Ectodermal cell (in vitro differentiated cells): ENCODE data around the gene ULBP3.
"Not testable (repeated sequence)": the region's sequence is repeated elsewhere in the genome, so short reads cannot be mapped to it uniquely, and the experiment has no call there.

Source experiments
- H3K27ac ChIP-seq: 2 replicates; pipeline ENCODE4 v1.7.0; 2013; ENCODE audit warnings: mild to moderate bottlenecking, low read depth, low read length; ENCODE audit not compliant: insufficient read depth, poor library complexity, severe bottlenecking
- H3K27me3 ChIP-seq: 2 replicates; pipeline ENCODE4 v1.7.0; 2013; ENCODE audit warnings: mild to moderate bottlenecking, low read length; ENCODE audit not compliant: insufficient read depth, control insufficient read depth, poor library complexity, severe bottlenecking
- H3K36me3 ChIP-seq: one replicate; pipeline ENCODE4 v1.7.0; 2013; ENCODE audit warnings: low read length; ENCODE audit not compliant: control insufficient read depth, insufficient read depth
- H3K4me1 ChIP-seq: one replicate; pipeline ENCODE4 v1.7.0; 2013; ENCODE audit warnings: low read length; ENCODE audit not compliant: control insufficient read depth, insufficient read depth
- H3K4me3 ChIP-seq: 2 replicates; pipeline ENCODE4 v1.7.0; 2013; ENCODE audit warnings: low read depth, low read length, control low read depth; ENCODE audit not compliant: insufficient read depth
- H3K9me3 ChIP-seq: 2 replicates; pipeline ENCODE4 v1.7.0; 2013; ENCODE audit warnings: mild to moderate bottlenecking, low read length, moderate library complexity; ENCODE audit not compliant: control insufficient read depth
- WGBS, 2 experiments: methylation state at CpG; one replicate each; pipeline ENCODE4 v1.1.7; 2013; ENCODE audit warnings: missing lambda C conversion rate in 2 of 2; 5-methylcytosine and 5-hydroxymethylcytosine counted together

ULBP3 gene

DNA sequence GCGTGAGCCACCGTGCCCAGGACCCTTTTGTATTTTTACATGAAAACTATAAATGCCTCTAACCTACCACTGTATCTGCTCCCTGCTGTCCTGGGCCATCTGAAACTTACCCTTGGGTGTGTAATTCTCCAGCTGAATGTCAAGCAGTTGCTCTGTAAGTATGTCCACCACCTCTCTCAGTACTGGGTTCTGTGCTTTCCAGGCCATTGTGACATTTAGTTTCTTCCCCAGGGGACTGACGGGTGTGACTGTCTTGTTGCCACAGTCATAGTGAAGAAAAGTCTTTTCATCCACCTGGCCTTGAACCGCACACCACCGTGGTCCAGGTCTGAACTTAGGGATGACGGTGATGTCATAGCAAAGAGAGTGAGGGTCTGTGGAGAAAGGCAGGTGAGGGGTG lies 47.1 kb downstream of the ULBP3 start:
- not testable (repeated sequence) for H3K4me3 ChIP-seq, H3K9me3 ChIP-seq, H3K36me3 ChIP-seq, H3K4me1 ChIP-seq, H3K27ac ChIP-seq
- 90 to 94% methylated on average over 2 of the region's 6 CpGs for WGBS, 2 experiments
- peaks cover 41% of the 10 kb centered on the region for H3K27me3 ChIP-seq

DNA sequence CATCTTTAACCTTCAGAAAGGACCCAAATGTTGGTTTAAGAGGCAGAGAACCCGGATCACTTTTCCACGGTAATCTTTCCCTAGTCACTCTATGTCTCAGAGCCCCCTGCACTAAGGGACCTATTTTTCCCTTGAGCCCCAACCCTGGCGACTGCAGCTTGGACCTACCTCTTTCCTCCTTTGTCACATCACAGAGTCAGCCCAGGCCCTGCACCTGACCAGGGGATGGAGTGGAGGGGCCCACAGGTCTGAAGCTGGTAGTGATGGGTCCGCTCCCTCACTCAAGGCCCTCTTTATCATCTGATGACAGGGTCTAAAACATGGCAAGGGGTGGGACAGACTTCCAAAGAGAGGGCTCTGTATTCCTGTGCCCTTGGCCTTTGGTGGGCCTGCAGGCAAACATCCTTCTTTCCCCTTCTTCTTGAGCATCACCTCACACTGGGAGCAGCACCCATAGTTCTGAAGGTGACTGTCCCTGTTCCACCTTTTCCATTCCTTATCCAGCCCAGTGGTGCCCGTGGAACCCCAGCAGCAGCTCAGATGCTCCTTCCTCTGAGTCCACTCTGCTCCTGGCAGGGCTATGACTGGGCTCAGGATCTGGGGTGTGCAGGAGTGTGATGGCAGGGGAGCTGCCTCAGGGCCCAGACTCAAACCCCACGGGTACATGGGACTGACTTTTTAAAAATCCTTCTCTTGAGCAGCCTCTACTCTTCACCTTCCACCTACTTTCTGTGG lies 49.9 kb downstream of the ULBP3 start:
- no peak overlapping the region for H3K4me3 ChIP-seq
- 51 to 55% methylated on average over 6 of the region's 6 CpGs for WGBS, 2 experiments
- H3K27me3 ChIP-seq, result peaks cover 54% of the 10 kb centered on the region
- H3K9me3 ChIP-seq, result no peaks in the 10 kb centered on the region
- no peaks in the 10 kb centered on the region for H3K36me3 ChIP-seq
- no peak overlapping the region for H3K27ac ChIP-seq
- H3K4me1 ChIP-seq, result no peaks in the 10 kb centered on the region

DNA sequence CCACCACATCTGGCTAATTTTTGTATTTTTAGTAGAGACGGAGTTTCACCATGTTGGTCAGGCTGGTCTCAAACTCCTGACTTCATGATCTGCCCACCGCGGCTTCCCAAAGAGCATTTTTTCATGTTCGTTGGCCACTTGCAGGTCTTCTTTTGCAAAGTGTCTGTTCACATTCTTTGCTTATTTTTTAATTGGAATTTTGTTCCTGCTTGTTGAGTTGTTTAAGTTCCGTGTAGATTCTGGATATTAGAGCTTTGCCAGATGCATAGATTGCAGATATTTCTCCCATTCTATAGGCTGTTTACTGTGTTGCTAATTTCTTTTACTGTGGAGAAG lies 51.8 kb downstream of the ULBP3 start:
- peaks cover 73% of the 10 kb centered on the region for H3K27me3 ChIP-seq
- not testable (repeated sequence) for H3K27ac ChIP-seq, H3K4me1 ChIP-seq, H3K4me3 ChIP-seq, H3K9me3 ChIP-seq, H3K36me3 ChIP-seq
- WGBS, 2 experiments, result 13 to 14% methylated on average over 5 of the region's 5 CpGs

DNA sequence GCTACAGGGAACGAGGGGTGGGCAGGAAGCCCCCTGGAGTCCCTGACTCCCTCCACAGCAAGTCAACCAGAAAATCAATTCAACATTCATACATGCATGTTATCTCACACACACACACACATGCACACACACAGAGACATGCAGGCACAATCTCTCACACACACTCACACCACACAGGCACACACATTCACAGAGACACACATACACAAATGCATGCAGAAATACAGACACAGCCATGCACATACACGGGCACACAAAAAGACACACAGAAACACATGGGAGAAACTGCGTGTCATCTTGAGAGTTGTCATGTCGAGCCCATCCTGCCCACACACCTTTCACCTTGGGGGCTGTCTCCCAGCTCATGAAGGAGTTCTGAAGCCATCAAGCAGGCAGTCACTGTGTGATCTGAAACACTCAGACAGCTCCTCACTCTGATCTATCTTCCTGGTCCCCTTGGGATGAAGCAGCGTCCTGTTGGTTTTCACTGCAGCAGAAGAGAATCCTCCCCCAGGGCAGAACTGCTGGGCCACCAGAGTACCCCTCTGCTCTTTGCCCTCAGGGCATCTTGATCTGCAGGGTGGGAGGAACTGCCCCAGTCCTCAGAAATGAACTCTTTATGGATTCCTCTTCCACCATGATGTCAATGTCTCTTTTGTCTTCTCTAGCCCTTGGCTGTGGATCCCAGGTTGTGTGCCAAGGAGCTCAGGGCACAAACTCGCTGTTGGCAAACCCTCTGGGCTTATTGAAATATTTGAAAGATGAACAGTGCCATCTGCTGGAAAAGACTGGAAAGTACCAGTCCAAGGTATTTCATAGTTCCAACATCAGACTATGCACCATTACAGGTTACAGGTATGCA lies 52.4 kb downstream of the ULBP3 start:
- Histone ChIP-seq H3K36me3 (no peaks in the 10 kb centered on the region), H3K27ac (no peak overlapping the region), H3K4me3 (no peak overlapping the region), H3K4me1 (no peaks in the 10 kb centered on the region), H3K27me3 (peaks cover 79% of the 10 kb centered on the region), H3K9me3 (no peaks in the 10 kb centered on the region)
- 35 to 39% methylated on average over 6 of the region's 6 CpGs for WGBS, 2 experiments

GRCh38 chr6:150015281-150016001 lies 53.5 kb downstream of the ULBP3 start:
- WGBS, 2 experiments, result 8 to 11% methylated on average over 15 of the region's 15 CpGs
- H3K4me1 ChIP-seq, H3K9me3 ChIP-seq, H3K27ac ChIP-seq, H3K4me3 ChIP-seq, H3K36me3 ChIP-seq: not testable (repeated sequence)
- H3K27me3 ChIP-seq, result peaks cover 90% of the 10 kb centered on the region

- H3K36me3 ChIP-seq, H3K4me3 ChIP-seq, H3K4me1 ChIP-seq, H3K27ac ChIP-seq, H3K9me3 ChIP-seq: not testable (repeated sequence)
- 6 to 8% methylated on average over 31 to 34 of the region's 50 CpGs for WGBS, 2 experiments
- H3K27me3 ChIP-seq, result peaks cover 97% of the 10 kb centered on the region
Measured at GRCh38 chr6:150014623-150015280, 54.2 kb downstream of the ULBP3 start.

DNA sequence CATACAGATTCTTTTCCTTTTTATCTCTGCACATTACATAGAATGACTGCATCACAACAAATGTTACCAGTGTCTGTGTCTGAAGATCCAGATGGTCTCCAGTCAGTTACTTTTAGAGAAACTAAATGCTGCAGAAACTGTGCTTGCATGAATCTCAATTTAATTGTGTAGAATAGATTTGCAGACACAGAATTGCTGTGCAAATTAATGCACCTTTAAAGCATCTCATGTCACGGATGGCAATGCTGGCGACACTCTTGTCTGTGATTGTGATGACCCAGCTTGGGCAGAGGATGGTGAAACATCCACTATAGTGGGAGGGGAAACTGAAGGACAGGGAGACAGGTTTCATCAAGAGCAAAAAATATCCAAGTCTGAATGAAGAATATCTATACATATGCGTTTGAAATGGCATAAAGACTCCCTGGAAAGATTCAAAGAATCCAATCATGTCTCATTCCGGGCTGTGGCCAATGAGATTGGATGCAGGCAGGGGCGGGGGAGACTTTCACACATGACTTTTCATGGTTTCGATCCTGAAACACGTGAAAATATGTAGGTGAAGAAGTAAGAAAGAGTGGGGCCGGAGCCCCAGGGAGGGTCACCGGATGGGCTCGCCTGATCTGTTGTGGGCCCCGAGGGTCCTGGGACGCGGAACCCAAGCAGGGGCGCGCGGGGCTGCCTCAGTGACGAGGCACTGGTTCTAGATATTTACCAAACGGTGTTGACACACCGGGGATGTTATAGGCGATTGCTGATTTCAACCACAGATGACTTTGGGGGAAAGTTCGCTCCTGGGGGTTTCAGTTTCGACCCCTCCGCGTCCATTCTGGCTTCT lies 54.9 kb downstream of the ULBP3 start:
- 20 to 21% methylated on average over 6 to 9 of the region's 24 CpGs for WGBS, 2 experiments
- H3K27me3 ChIP-seq, result peaks cover 100% of the 10 kb centered on the region
- not testable (repeated sequence) for H3K4me1 ChIP-seq, H3K36me3 ChIP-seq, H3K27ac ChIP-seq, H3K9me3 ChIP-seq, H3K4me3 ChIP-seq

GRCh38 chr6:150012846-150013784 lies 55.8 kb downstream of the ULBP3 start:
- H3K4me1 ChIP-seq, H3K4me3 ChIP-seq, H3K27ac ChIP-seq, H3K36me3 ChIP-seq, H3K9me3 ChIP-seq: not testable (repeated sequence)
- 54 to 55% methylated on average over 7 to 8 of the region's 8 CpGs for WGBS, 2 experiments
- H3K27me3 ChIP-seq, result peaks cover 99% of the 10 kb centered on the region
